GM21723 (cell line): ENCODE measurements around the gene PARD6G.
"Not testable (repeated sequence)": the region's sequence is repeated elsewhere in the genome, so short reads cannot be mapped to it uniquely, and the experiment has no call there.

ENCODE experiments used
- ATAC-seq: cut with Tn5 transposase; IDR thresholded peaks from one replicate; pipeline ENCODE4 v1.9.1; 2021; ENCODE audit warnings: mild to moderate bottlenecking, moderate library complexity; ENCODE audit not compliant: unreplicated experiment

Gene PARD6G

GRCh38 chr18:80176334-80177073, 70.8 kb downstream of the PARD6G start:
- no peak for ATAC-seq

DNA sequence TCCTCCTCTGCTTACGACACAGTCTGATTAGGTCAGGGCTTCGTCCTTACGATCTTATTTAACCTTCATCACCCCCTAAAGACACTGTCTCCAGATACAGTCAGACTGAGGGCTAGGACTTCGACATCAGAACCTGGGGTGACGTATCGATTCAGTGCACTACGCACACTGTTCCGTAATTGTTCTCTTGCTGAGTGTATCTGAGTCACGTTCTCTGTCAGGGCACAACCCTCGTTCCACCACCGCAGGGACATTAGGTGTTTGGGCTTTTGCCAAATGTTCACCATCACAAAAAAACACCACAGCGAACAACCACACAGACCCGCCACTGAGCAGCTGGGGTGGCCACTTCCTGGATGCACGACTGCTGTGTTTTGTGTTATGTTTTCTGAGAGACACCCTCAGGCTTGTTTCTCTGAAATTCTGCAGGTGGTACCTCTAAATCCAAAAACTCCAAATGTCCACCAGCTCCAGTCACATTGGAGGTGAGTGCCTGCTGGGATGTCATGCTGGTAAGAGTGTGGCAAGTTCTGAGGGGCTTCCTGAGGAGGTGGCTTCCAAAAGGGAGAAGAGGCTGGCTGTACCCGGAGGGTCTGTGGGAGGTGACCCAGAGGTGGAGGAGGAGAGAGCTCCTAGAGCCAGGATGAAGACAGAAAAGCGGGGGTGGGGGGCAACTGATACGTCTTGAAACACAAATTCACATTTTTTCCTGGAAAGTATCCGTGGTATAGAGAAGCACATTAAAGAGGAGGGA, 71.7 kb downstream of the PARD6G start:
- ATAC-seq = no peak

GRCh38 chr18:80173060-80173459, 74.3 kb downstream of the PARD6G start:
- ATAC-seq = no peak

DNA sequence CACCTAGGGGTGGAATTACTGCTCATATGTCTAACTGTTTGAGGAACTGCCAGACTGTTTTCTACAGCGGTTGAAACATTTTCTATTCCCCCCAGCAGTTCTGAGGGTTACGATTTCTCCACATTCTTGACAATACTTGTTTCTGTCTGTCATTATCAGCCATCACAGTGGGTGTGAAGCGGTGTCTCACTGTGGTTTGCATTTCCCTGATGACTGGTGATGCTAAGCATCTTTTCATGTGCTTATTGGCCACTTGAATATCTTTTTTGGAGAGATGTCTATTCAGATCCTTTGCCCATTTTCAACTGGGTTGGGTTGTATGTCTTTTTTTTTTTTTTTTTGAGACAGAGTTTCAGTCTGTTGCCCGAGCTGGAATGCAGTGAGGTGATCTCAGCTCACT, 75.3 kb downstream of the PARD6G start:
- no peak for ATAC-seq

GRCh38 chr18:80171054-80171872, 76.1 kb downstream of the PARD6G start:
- no peak for ATAC-seq

GRCh38 chr18:80170395-80171053, 76.8 kb downstream of the PARD6G start:
- ATAC-seq = no peak

DNA sequence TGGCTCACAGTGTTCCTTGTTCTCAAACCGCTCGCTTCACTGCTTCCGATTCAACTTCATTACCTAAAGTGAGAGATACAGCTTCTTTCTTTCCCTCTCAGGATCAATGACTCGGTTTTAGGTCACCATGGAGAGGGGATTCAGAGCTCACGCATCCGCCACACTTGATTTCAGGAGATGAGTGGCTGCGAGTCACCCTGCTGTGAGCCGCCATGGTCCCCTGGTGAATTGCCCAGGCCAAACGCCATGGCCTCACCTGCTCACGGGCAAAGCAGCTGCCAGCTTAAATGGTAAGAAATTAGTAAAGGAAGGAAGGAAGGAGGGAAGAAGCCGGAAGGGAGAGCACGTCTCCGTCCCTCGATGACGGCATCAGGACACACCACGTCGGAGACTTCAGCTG, 77.7 kb downstream of the PARD6G start:
- no peak for ATAC-seq

DNA sequence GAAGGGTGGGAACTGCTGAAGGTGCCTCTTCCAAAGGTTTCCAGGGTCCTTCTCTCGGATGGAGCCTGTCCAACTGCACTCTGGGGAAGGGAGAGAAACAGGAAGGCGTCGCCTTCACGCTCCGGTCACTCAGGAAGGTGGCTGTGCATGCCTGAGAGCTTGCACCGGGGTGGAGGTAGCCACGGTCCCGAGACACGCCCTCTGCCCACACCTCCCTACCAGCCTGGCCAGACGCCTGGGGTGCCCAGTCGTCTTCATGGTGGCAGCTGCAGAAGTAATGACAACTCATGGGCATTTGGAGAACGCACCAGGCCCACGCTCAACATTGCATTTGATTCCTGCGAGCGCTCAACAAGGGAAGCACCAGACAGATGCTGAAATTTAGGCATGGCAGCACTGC, 78.3 kb downstream of the PARD6G start:
- ATAC-seq = no peak

GRCh38 chr18:80168346-80168745, 79.0 kb downstream of the PARD6G start:
- ATAC-seq = no peak

- no peak for ATAC-seq
Measured at GRCh38 chr18:80167931-80168330, 79.4 kb downstream of the PARD6G start.

DNA sequence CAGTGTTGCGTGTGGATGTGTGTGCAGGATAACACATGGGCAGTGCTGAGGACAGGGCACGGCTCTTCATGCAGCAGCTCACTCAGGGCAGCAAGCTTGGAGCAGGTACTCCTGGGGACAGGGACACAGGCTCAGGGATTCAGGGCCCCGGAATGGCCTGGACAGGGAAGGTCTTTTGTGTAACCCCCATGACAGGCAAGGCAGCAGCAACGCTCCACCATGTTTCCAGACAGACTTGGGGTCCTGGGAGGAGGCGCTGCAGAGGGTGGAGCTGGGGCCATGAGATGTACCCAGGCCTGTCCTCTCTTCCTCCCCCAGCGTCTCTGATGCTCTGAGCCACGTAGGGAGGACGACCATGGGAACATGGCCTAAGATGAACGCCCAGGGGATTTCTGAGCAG, 80.0 kb downstream of the PARD6G start:
- ATAC-seq = no peak

- ATAC-seq = no peak
Measured at GRCh38 chr18:80166725-80167124, 80.6 kb downstream of the PARD6G start.

GRCh38 chr18:80166240-80166639, 81.1 kb downstream of the PARD6G start:
- ATAC-seq = no peak

DNA sequence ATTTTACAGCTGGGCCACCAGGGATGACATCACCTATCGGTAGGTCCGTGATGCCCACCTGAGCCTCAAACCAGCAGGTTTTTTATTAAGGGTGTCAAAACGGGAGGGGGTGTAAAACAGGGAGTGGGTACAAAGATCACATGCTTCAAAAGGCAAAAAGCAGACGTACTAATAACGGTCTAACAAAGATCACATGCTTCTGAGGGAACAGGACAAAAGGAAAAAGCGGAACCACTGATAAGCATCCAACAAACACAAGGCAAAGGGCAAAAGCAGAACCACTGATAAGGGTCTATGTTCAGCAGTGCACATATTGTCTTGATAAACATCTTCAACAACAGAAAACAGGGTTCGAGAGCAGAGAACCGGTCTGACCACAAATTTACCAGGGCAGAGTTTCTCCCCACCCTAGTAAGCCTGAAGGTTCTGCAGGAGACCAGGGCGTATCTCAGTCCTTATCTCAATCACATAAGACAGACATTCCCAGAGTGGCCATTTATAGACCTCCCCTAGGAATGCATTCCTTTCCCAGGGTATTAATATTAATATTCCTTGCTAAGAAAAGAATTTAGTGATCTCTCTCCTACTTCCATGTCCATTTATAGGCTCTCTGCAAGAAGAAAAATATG, 82.5 kb downstream of the PARD6G start:
- not testable (repeated sequence) for ATAC-seq

DNA sequence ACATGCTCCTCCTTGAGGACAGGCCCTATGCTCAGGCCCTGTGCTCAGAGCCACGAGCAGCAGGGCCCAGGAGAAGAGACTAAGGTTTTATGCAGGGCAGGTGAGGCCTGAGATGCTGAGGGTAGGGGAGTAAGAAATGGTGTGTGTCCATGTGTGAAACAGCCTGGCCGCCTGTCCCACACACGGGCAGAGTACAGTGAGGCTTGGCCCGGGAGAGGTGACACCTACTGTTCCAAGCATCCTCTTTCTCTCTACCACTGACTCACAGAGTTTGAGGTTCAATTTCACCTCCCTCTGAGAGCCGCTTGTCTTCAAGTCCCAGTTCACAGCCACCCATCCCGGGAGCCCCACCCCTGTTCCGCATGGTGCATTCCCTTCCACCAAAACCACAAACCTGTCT, 84.1 kb downstream of the PARD6G start:
- ATAC-seq = no peak

GRCh38 chr18:80161781-80162417, 85.4 kb downstream of the PARD6G start:
- ATAC-seq = no peak

- no peak for ATAC-seq
Measured at GRCh38 chr18:80159713-80160636, 87.3 kb downstream of the PARD6G start.

DNA sequence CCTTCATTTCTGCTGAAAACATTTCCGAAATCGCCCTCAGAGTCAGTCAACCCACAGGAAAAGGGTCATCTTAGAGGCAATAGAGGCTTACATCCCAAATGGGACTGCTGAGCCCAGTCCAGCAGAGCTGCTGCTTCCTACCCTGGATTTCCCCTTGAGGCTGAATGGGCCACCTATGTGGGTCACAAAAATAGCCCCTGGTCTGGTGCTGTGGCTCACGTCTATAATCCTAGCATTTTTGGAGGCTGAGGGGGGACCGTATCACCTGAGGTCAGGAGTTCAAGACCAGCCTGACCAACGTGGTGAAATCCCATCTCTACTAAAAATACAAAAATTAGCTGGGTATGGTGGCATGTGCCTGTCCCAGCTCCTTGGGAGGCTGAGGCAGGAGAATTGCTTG, 88.9 kb downstream of the PARD6G start:
- no peak for ATAC-seq

DNA sequence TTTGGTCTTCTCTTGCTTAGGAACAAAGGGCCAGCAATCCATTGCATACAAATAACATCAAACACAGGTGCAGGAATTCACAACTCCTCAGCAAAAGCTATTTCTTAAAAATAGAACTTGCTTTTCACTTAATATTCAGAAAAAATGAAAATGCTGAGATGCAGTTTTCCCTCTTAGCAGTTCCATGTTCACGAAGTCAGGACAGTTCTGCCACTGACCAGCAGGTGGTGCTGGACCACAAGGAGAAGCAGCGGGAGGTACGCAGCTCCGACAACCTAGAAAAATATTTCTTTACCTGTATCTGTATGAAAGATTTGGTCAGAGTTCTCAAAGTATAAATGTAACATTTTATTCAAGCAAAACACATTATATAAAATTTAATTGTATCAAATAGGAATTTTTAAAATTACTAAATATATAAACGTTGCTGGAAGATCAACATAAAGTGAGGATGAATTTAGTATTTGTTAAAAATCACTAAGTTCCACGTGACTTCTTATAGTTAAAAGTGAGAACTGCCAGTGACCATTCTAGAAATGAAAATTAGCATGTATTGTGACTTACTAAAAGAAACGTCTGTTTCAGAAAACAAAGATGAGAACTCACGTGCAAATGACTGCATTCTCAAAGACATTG, 89.5 kb downstream of the PARD6G start:
- ATAC-seq = peak; percentile 63
